Parathyroid adenoma (tissue), 2 donors: ENCODE data around the gene ZNF646.

ENCODE experiments used
- H2AFZ ChIP-seq: fragments of 300-600 bp; sonication (generic); one replicate; pipeline ENCODE4 v1.7.0; 2017; ENCODE audit warnings: antibody characterized with exemption, mild to moderate bottlenecking
- H3K27ac ChIP-seq: fragments of 300-600 bp; sonication (generic); one replicate; pipeline ENCODE4 v1.7.0; 2017
- H3K27me3 ChIP-seq: fragments of 300-600 bp; sonication (generic); one replicate; pipeline ENCODE4 v1.7.0; 2017; ENCODE audit warnings: low read length; ENCODE audit not compliant: control insufficient read depth, insufficient read depth
- H3K36me3 ChIP-seq: fragments of 300-600 bp; sonication (generic); one replicate; pipeline ENCODE4 v1.7.0; 2017; ENCODE audit warnings: low read length; ENCODE audit not compliant: control insufficient read depth, insufficient read depth
- H3K4me1 ChIP-seq: fragments of 300-600 bp; sonication (generic); one replicate; pipeline ENCODE4 v1.7.0; 2017; ENCODE audit warnings: control low read depth
- H3K4me2 ChIP-seq: fragments of 300-600 bp; sonication (generic); one replicate; pipeline ENCODE4 v1.7.0; 2017; ENCODE audit warnings: low read length
- H3K4me3 ChIP-seq: fragments of 300-600 bp; sonication (generic); one replicate; pipeline ENCODE4 v1.7.0; 2017; ENCODE audit warnings: low read depth, low read length
- H3K79me2 ChIP-seq: fragments of 300-600 bp; sonication (generic); one replicate; pipeline ENCODE4 v1.7.0; 2017; ENCODE audit warnings: control low read depth
- H3K9ac ChIP-seq: fragments of 300-600 bp; sonication (generic); one replicate; pipeline ENCODE4 v1.7.0; 2017; ENCODE audit warnings: mild to moderate bottlenecking
- H3K9me3 ChIP-seq: fragments of 300-600 bp; sonication (generic); one replicate; pipeline ENCODE4 v1.7.0; 2017; ENCODE audit warnings: low read length; ENCODE audit not compliant: control insufficient read depth
- CTCF ChIP-seq: fragments of 300-600 bp; sonication (generic); IDR thresholded peaks from one replicate; pipeline ENCODE4 v1.7.0; 2017; ENCODE audit warnings: antibody characterized with exemption, mild to moderate bottlenecking
- donor health status: primary hyperparathyroidism.

ZNF646 gene

GRCh38 chr16:31118223-31119155 lies 44.3 kb downstream of the ZNF646 start:
- Histone ChIP-seq H3K27me3 (no peaks in the 10 kb centered on the region), H3K4me1 (no peaks in the 10 kb centered on the region), H3K27ac (peak overlapping the region; percentile 99), H3K9me3 (no peaks in the 10 kb centered on the region), H2AFZ (peak overlapping the region; percentile 73), H3K4me3 (peak overlapping the region; percentile 82), H3K79me2 (peaks cover 27% of the 10 kb centered on the region), H3K36me3 (no peaks in the 10 kb centered on the region), H3K9ac (peak overlapping the region; percentile 83), H3K4me2 (peak overlapping the region; percentile 80)
- TF ChIP-seq CTCF, result no peak

- no peak overlapping the region for H3K27ac ChIP-seq
- no peaks in the 10 kb centered on the region for H3K4me1 ChIP-seq
- H3K9ac ChIP-seq, result no peak overlapping the region
- no peak overlapping the region for H3K4me3 ChIP-seq
- H2AFZ ChIP-seq, result no peak overlapping the region
- no peak overlapping the region for H3K4me2 ChIP-seq
- no peak for TF ChIP-seq CTCF
- no peaks in the 10 kb centered on the region for H3K9me3 ChIP-seq
- no peaks in the 10 kb centered on the region for H3K36me3 ChIP-seq
- no peaks in the 10 kb centered on the region for H3K27me3 ChIP-seq
- H3K79me2 ChIP-seq, result peaks cover 27% of the 10 kb centered on the region
Measured at GRCh38 chr16:31120129-31120528, 45.9 kb downstream of the ZNF646 start.

GRCh38 chr16:31125844-31126243 lies 51.6 kb downstream of the ZNF646 start:
- Histone ChIP-seq H3K36me3 (no peaks in the 10 kb centered on the region), H2AFZ (no peak overlapping the region), H3K79me2 (peaks cover 23% of the 10 kb centered on the region), H3K4me2 (no peak overlapping the region), H3K9me3 (no peaks in the 10 kb centered on the region), H3K4me1 (peaks cover 11% of the 10 kb centered on the region), H3K9ac (no peak overlapping the region), H3K27ac (no peak overlapping the region), H3K27me3 (no peaks in the 10 kb centered on the region), H3K4me3 (no peak overlapping the region)
- TF ChIP-seq CTCF, result no peak

- TF ChIP-seq CTCF, result no peak
- Histone ChIP-seq H3K79me2 (peaks cover 20% of the 10 kb centered on the region), H3K27ac (no peak overlapping the region), H3K27me3 (no peaks in the 10 kb centered on the region), H2AFZ (no peak overlapping the region), H3K4me3 (no peak overlapping the region), H3K9me3 (no peaks in the 10 kb centered on the region), H3K36me3 (no peaks in the 10 kb centered on the region), H3K4me2 (no peak overlapping the region), H3K9ac (no peak overlapping the region), H3K4me1 (peaks cover 15% of the 10 kb centered on the region)
Measured at GRCh38 chr16:31127182-31127581, 53.0 kb downstream of the ZNF646 start.
